Caco-2 (cell line): Measurements from ENCODE around the gene CDK11B. TPM values are rescaled to one million over a fixed set of nuclear protein-coding genes. Genes with fewer than 3 reads are reported as not detected.

ENCODE experiments used
- BruUV-seq: library from RNA; stranded (reverse); fragments of 400-500 nt; replicated peaks from 2 replicates; lab custom pipeline; 2021; lab: Mats Ljungman, UMichigan
- CTCF ChIA-PET: fragments of 300-600 bp; sonication (Branson Sonifier 250); formaldehyde crosslinking; loops from one replicate; lab custom pipeline; 2022; ENCODE audit warnings: antibody characterized with exemption; lab: Charles Lee
- POLR2A ChIA-PET: fragments of 300-600 bp; sonication (Branson Sonifier 250); formaldehyde crosslinking; loops from one replicate; lab custom pipeline; 2022; ENCODE audit warnings: antibody characterized with exemption; lab: Charles Lee
- DNase-seq, 2 experiments: peaks; one replicate each; pipeline versions ENCODE4 v3.0.0 to v3.0.0-alpha.2; 2020 to 2022
- H3K27me3 ChIP-seq: replicated peaks from 2 replicates; pipeline ENCODE4 v1.6.0; 2011; ENCODE audit warnings: low read length; ENCODE audit not compliant: control insufficient read depth, insufficient read depth
- H3K36me3 ChIP-seq: 2 replicates; pipeline ENCODE4 v1.5.1; 2011; ENCODE audit warnings: low read length; ENCODE audit not compliant: control insufficient read depth, insufficient read depth
- H3K4me1 ChIP-seq: fragments of 250-450 bp; sonication (Bioruptor Pico); 2 replicates; pipeline ENCODE4 v1.5.1; 2020; ENCODE audit warnings: mild to moderate bottlenecking
- H3K4me3 ChIP-seq: 2 replicates; pipeline ENCODE4 v1.5.1; 2011; ENCODE audit warnings: low read depth, mild to moderate bottlenecking, control low read depth, low read length
- H3K9me3 ChIP-seq: fragments of 250-450 bp; sonication (Bioruptor Pico); 2 replicates; pipeline ENCODE4 v1.5.1; 2020; ENCODE audit warnings: mild to moderate bottlenecking, moderate library complexity
- H3K27ac Mint-ChIP-seq: one replicate; pipeline ENCODE4 v1.8.0; 2022; ENCODE audit warnings: mixed read lengths; ENCODE audit not compliant: unreplicated experiment
- H3K27me3 Mint-ChIP-seq: one replicate; pipeline ENCODE4 v1.8.0; 2022; ENCODE audit warnings: mixed read lengths; ENCODE audit not compliant: insufficient read depth, unreplicated experiment
- H3K36me3 Mint-ChIP-seq: one replicate; pipeline ENCODE4 v1.8.0; 2022; ENCODE audit warnings: mild to moderate bottlenecking, mixed read lengths; ENCODE audit not compliant: insufficient read depth, unreplicated experiment
- H3K4me1 Mint-ChIP-seq: one replicate; pipeline ENCODE4 v1.8.0; 2022; ENCODE audit warnings: low read depth, mixed read lengths; ENCODE audit not compliant: unreplicated experiment
- H3K4me3 Mint-ChIP-seq: one replicate; pipeline ENCODE4 v1.8.0; 2022; ENCODE audit warnings: mild to moderate bottlenecking, moderate library complexity, mixed read lengths; ENCODE audit not compliant: unreplicated experiment
- H3K9me3 Mint-ChIP-seq: one replicate; pipeline ENCODE4 v1.8.0; 2022; ENCODE audit warnings: mixed read lengths; ENCODE audit not compliant: unreplicated experiment
- CTCF ChIP-seq, 2 experiments: fragments of 200-600 bp in 1 of 2; IDR thresholded peaks; 1 replicate in 1 of 2; 2 replicates in 1 of 2; pipeline versions ENCODE4 v1.5.1 to v1.8.0; 2011 to 2022; ENCODE audit warnings: antibody characterized with exemption in 1 of 2, control low read depth in 1 of 2, inconsistent platforms in 1 of 2, low read depth in 1 of 2, low read length in 1 of 2, mild to moderate bottlenecking in 1 of 2, moderate library complexity in 1 of 2; ENCODE audit not compliant: insufficient read depth in 1 of 2, severe bottlenecking in 1 of 2, unreplicated experiment in 1 of 2
- intact Hi-C: fragments of 100-400 bp; cut with micrococcal nuclease; formaldehyde crosslinking; loops from one replicate; pipeline ENCODE4 v1.10.0; 2022; ENCODE audit not compliant: unreplicated experiment
- total RNA-seq: library from RNA; stranded (reverse); gene quantifications from 2 replicates; pipeline ENCODE4 v1.2.3, GENCODE V29; 2022

The CDK11B gene
- total RNA-seq, 1 experiment from 2014 or later: 30.2 TPM

- no peaks in the 10 kb centered on the region for H3K27me3 ChIP-seq
- DNase-seq: no peak
- Mint-ChIP-seq H3K4me3 (no peak overlapping the region), H3K27me3 (no peaks in the 10 kb centered on the region), H3K4me1 (peaks cover 7% of the 10 kb centered on the region), H3K27ac (no peak overlapping the region), H3K9me3 (no peaks in the 10 kb centered on the region), H3K36me3 (peaks cover 20% of the 10 kb centered on the region)
- H3K9me3 ChIP-seq: no peaks in the 10 kb centered on the region
- ChIA-PET CTCF (no interaction called here), POLR2A (no interaction called here)
- H3K4me1 ChIP-seq: 0 out of 2 replicates have a peak, but pooled peaks cover 9% of the 10 kb centered on the region
- H3K4me3 ChIP-seq: no peak overlapping the region
- H3K36me3 ChIP-seq: no peaks in the 10 kb centered on the region
- intact Hi-C loops: no loop called here
- no peak for TF ChIP-seq CTCF (IDR thresholded peaks at IDR 0.05; ENCODE audit: insufficient read depth in 1 of 2, low read depth in 1 of 2, low read length in 1 of 2, severe bottlenecking in 1 of 2, unreplicated experiment in 1 of 2)
- no TSS peak for BruUV-seq
These were observed 40.9 kb downstream of the CDK11B start for GRCh38 chr1:1617925-1618324.

DNA sequence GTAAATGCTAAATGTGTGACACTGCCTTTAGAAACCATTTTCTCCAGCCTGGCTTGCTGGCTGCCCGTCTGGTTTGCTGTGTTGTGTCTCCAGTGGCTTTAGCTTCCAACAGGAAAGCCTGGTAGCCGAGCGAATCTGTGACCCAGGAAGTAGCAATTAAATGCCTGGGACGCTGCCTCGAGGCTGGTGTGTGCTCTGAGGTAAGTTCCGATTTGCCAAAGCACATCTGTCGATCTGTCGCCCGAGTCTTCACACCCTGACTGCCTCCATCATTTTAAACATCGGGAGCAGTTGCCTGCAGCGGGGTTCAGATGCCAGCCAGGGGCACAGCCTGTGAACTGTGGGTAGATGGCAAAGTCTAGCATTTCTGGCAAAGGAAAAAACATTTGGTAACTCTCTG, 41.3 kb downstream of the CDK11B start:
- DNase-seq: no peak
- ChIA-PET POLR2A (no interaction called here), CTCF (no interaction called here)
- Mint-ChIP-seq H3K4me1 (peaks cover 7% of the 10 kb centered on the region), H3K27me3 (no peaks in the 10 kb centered on the region), H3K27ac (no peak overlapping the region), H3K4me3 (peak overlapping the region; percentile 66), H3K9me3 (no peaks in the 10 kb centered on the region), H3K36me3 (peaks cover 21% of the 10 kb centered on the region)
- H3K9me3 ChIP-seq: no peaks in the 10 kb centered on the region
- TSS peak; percentile 59 for BruUV-seq
- no peaks in the 10 kb centered on the region for H3K27me3 ChIP-seq
- no peak for TF ChIP-seq CTCF (IDR thresholded peaks at IDR 0.05; ENCODE audit: insufficient read depth in 1 of 2, low read depth in 1 of 2, low read length in 1 of 2, severe bottlenecking in 1 of 2, unreplicated experiment in 1 of 2)
- no peak overlapping the region for H3K4me3 ChIP-seq
- no peaks in the 10 kb centered on the region for H3K36me3 ChIP-seq
- intact Hi-C loops: no loop called here
- H3K4me1 ChIP-seq: 0 out of 2 replicates have a peak, but pooled peaks cover 9% of the 10 kb centered on the region

- peak overlapping the region; percentile 66 for H3K4me3 Mint-ChIP-seq
- no peaks in the 10 kb centered on the region for H3K9me3 Mint-ChIP-seq
- Histone ChIP-seq H3K36me3 (no peaks in the 10 kb centered on the region), H3K4me1 (0 out of 2 replicates have a peak, but pooled peaks cover 9% of the 10 kb centered on the region), H3K27me3 (no peaks in the 10 kb centered on the region), H3K4me3 (peak overlapping the region; percentile 70), H3K9me3 (no peaks in the 10 kb centered on the region)
- no peaks in the 10 kb centered on the region for H3K27me3 Mint-ChIP-seq
- DNase-seq: no peak
- CTCF ChIA-PET: no interaction called here
- no peak overlapping the region for H3K27ac Mint-ChIP-seq
- TF ChIP-seq CTCF (IDR thresholded peaks at IDR 0.05; ENCODE audit: insufficient read depth in 1 of 2, low read depth in 1 of 2, low read length in 1 of 2, severe bottlenecking in 1 of 2, unreplicated experiment in 1 of 2): no peak
- peaks cover 7% of the 10 kb centered on the region for H3K4me1 Mint-ChIP-seq
- BruUV-seq: no TSS peak
- intact Hi-C loops: no loop called here
- POLR2A ChIA-PET: no interaction called here
- peaks cover 28% of the 10 kb centered on the region for H3K36me3 Mint-ChIP-seq
These were observed 42.0 kb downstream of the CDK11B start for GRCh38 chr1:1616838-1617237.
